CD14-positive monocyte (primary cell): Measurements from ENCODE around the gene ZBP1. TPM values are rescaled to one million over a fixed set of nuclear protein-coding genes. Genes with fewer than 3 reads are reported as not detected.

ENCODE experiments used
- DNase-seq, 3 donors: peaks; one replicate each; pipeline ENCODE4 v3.0.0-alpha.2; 2011 to 2022
- H2AFZ ChIP-seq: 2 replicates; pipeline ENCODE4 v1.6.0; 2012; ENCODE audit warnings: mild to moderate bottlenecking, low read depth, low read length, inconsistent platforms; ENCODE audit not compliant: insufficient read depth, poor library complexity, severe bottlenecking
- H3K27ac ChIP-seq, 2 donors: 1 replicate in 1 of 2; 2 replicates in 1 of 2; pipeline ENCODE4 v1.5.1; 2012 to 2013; ENCODE audit warnings: low read length in 2 of 2, control low read depth in 1 of 2, inconsistent platforms in 1 of 2, low read depth in 1 of 2, mild to moderate bottlenecking in 1 of 2
- H3K27me3 ChIP-seq, 2 donors: one replicate each; pipeline versions ENCODE4 v1.6.0 to v1.6.1; 2011 to 2013; ENCODE audit warnings: low read length in 2 of 2; ENCODE audit not compliant: control insufficient read depth in 2 of 2, insufficient read depth in 2 of 2
- H3K36me3 ChIP-seq, 2 donors: replicated peaks in 1 of 2; 1 replicate in 1 of 2; 2 replicates in 1 of 2; pipeline versions ENCODE4 v1.5.1 to v1.6.1; 2012 to 2013; ENCODE audit warnings: low read length in 2 of 2, control low read depth in 1 of 2, inconsistent platforms in 1 of 2, mild to moderate bottlenecking in 1 of 2; ENCODE audit not compliant: insufficient read depth in 2 of 2, control insufficient read depth in 1 of 2
- H3K4me1 ChIP-seq, 2 donors: 1 replicate in 1 of 2; 2 replicates in 1 of 2; pipeline versions ENCODE4 v1.5.1 to v1.6.1; 2012 to 2013; ENCODE audit warnings: low read length in 2 of 2, control low read depth in 1 of 2, inconsistent platforms in 1 of 2, mild to moderate bottlenecking in 1 of 2, moderate library complexity in 1 of 2; ENCODE audit not compliant: insufficient read depth in 2 of 2, control insufficient read depth in 1 of 2
- H3K4me2 ChIP-seq: replicated peaks from 2 replicates; pipeline ENCODE3; 2012; ENCODE audit warnings: low read length, moderate library complexity, mild to moderate bottlenecking; ENCODE audit not compliant: poor library complexity, severe bottlenecking; ENCODE audit errors: extremely low read depth
- H3K4me3 ChIP-seq, 3 experiments: fragments of 200-600 bp in 1 of 3; sonication (generic) in 1 of 3; replicated peaks in 1 of 3; 1 replicate in 2 of 3; 2 replicates in 1 of 3; pipeline ENCODE4 v1.5.1; 2011 to 2013; ENCODE audit warnings: low read length in 3 of 3, mild to moderate bottlenecking in 3 of 3, control low read depth in 2 of 3, low read depth in 2 of 3, inconsistent platforms in 1 of 3, moderate library complexity in 1 of 3
- H3K79me2 ChIP-seq: 2 replicates; pipeline ENCODE4 v1.6.0; 2012; ENCODE audit warnings: mild to moderate bottlenecking, control low read depth, inconsistent platforms, low read length, moderate library complexity; ENCODE audit not compliant: insufficient read depth
- H3K9ac ChIP-seq: 2 replicates; pipeline ENCODE4 v1.6.0; 2017; ENCODE audit warnings: low read length, mild to moderate bottlenecking; ENCODE audit not compliant: insufficient read depth, poor library complexity, severe bottlenecking
- H3K9me3 ChIP-seq, 2 donors: replicated peaks in 1 of 2; 1 replicate in 1 of 2; 2 replicates in 1 of 2; pipeline versions ENCODE4 v1.5.1 to v1.6.1; 2012 to 2013; ENCODE audit warnings: low read length in 2 of 2, control low read depth in 1 of 2; ENCODE audit not compliant: control insufficient read depth in 1 of 2, insufficient read depth in 1 of 2
- H4K20me1 ChIP-seq: 2 replicates; pipeline ENCODE4 v1.6.0; 2012; ENCODE audit warnings: mild to moderate bottlenecking, low read length, control low read depth, moderate library complexity; ENCODE audit not compliant: insufficient read depth
- H3K27ac Mint-ChIP-seq, 7 donors: one replicate each; pipeline ENCODE4 v1.8.0; 2020; ENCODE audit warnings: mild to moderate bottlenecking in 7 of 7, mixed read lengths in 7 of 7, moderate library complexity in 6 of 7, inconsistent platforms in 2 of 7
- H3K27me3 Mint-ChIP-seq, 3 donors: one replicate each; pipeline ENCODE4 v1.8.0; 2021 to 2022; ENCODE audit warnings: low read depth in 3 of 3, mild to moderate bottlenecking in 3 of 3, mixed read lengths in 3 of 3, moderate library complexity in 3 of 3, inconsistent platforms in 1 of 3
- H3K36me3 Mint-ChIP-seq, 2 donors: one replicate each; pipeline ENCODE4 v1.8.0; 2020; ENCODE audit warnings: mixed read lengths in 2 of 2, inconsistent platforms in 1 of 2, mild to moderate bottlenecking in 1 of 2
- H3K4me1 Mint-ChIP-seq: one replicate; pipeline ENCODE4 v1.8.0; 2020; ENCODE audit warnings: mild to moderate bottlenecking, mixed read lengths
- H3K4me3 Mint-ChIP-seq, 2 donors: one replicate each; pipeline ENCODE4 v1.8.0; 2020; ENCODE audit warnings: mild to moderate bottlenecking in 2 of 2, mixed read lengths in 2 of 2, moderate library complexity in 1 of 2
- H3K9me3 Mint-ChIP-seq, 7 donors: one replicate each; pipeline ENCODE4 v1.8.0; 2020 to 2022; ENCODE audit warnings: mixed read lengths in 7 of 7, mild to moderate bottlenecking in 6 of 7, moderate library complexity in 6 of 7, inconsistent platforms in 2 of 7
- WGBS: methylation state at CpG from one replicate; pipeline ENCODE4 v1.1.5; 2013; ENCODE audit warnings: missing lambda C conversion rate; ENCODE audit not compliant: insufficient coverage; 5-methylcytosine and 5-hydroxymethylcytosine counted together
- intact Hi-C, 2 donors: fragments of 100-400 bp; cut with micrococcal nuclease; formaldehyde crosslinking; loops; one replicate each; pipeline versions ENCODE4 v1.15.0 to v1.15.1; 2023
- polyA plus RNA-seq, 3 donors: library from polyadenylated mRNA; depleted of rRNA in 1 of 3; unstranded in 2 of 3; stranded (reverse) in 1 of 3; fragments of 300-500 nt in 2 of 3; fragments of >200 nt in 1 of 3; fragmentation: Illumina TruSeq in 2 of 3; gene quantifications; 1 replicate in 2 of 3; 2 replicates in 1 of 3; pipeline ENCODE4 v1.2.3, GENCODE V29; 2012 to 2021
- TF ChIP-seq, protein P1 (sequence below): fragments of 200-600 bp; IDR thresholded peaks from one replicate; pipeline ENCODE4 v1.8.0; 2022; ENCODE audit warnings: antibody characterized with exemption, mild to moderate bottlenecking

ZBP1 gene
- polyA plus RNA-seq, 3 donors, result 2.8 to 25.9 (median 3.0) TPM

DNA sequence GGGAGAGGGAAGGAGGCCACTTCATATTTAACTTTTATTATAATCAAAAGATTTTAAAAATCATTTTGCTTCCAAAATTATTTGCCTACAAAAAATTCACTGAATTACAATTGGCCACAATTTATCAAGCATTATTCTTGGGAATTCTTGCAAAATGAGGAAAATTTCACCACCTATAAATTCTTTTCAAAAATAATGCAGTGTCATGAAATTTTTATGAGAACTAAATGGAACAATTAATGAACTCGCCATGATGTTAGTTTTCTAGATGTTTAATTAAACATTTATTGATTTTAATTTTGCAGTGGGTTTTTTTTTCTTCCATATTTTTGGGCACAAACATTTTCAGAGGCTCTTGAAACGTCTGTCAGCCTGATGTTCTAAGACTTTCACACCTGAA is 5.8 kb upstream of the ZBP1 start:
- peaks cover 16 to 21% of the 10 kb centered on the region in 2 donors for H3K36me3 Mint-ChIP-seq
- DNase-seq, result no peak
- H3K9me3 ChIP-seq, result peaks cover 9 to 13% of the 10 kb centered on the region in 2 donors
- no peak overlapping the region for H3K4me3 Mint-ChIP-seq
- H3K9me3 Mint-ChIP-seq, result peaks cover 19 to 28% (median 21%) of the 10 kb centered on the region in 7 donors
- H3K27ac Mint-ChIP-seq, result peak overlapping the region in 2 of 7 donors; percentile 1 to 59
- H3K27me3 ChIP-seq, result no peaks in the 10 kb centered on the region
- H3K27ac ChIP-seq, result no peak overlapping the region
- no peak overlapping the region for H3K4me3 ChIP-seq
- peaks cover 20% of the 10 kb centered on the region for H3K79me2 ChIP-seq
- no peak overlapping the region for H3K4me2 ChIP-seq
- peaks cover 47 to 59% of the 10 kb centered on the region in 2 donors for H3K4me1 ChIP-seq
- no CpG with 5 or more reads among the region's 2 CpGs for WGBS
- intact Hi-C loops, result loop anchor here in 1 of 2 donors (5.0 to 10.0 kb wide), 3 partner anchors 89 to 251 kb away; partner anchors contain the start of gene PMEPA1
- TF ChIP-seq, protein P1, sequence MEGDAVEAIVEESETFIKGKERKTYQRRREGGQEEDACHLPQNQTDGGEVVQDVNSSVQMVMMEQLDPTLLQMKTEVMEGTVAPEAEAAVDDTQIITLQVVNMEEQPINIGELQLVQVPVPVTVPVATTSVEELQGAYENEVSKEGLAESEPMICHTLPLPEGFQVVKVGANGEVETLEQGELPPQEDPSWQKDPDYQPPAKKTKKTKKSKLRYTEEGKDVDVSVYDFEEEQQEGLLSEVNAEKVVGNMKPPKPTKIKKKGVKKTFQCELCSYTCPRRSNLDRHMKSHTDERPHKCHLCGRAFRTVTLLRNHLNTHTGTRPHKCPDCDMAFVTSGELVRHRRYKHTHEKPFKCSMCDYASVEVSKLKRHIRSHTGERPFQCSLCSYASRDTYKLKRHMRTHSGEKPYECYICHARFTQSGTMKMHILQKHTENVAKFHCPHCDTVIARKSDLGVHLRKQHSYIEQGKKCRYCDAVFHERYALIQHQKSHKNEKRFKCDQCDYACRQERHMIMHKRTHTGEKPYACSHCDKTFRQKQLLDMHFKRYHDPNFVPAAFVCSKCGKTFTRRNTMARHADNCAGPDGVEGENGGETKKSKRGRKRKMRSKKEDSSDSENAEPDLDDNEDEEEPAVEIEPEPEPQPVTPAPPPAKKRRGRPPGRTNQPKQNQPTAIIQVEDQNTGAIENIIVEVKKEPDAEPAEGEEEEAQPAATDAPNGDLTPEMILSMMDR, result no peak
- peaks cover 0 to 3% (median 0%) of the 10 kb centered on the region in 3 donors for H3K27me3 Mint-ChIP-seq
- no peak overlapping the region for H2AFZ ChIP-seq
- peaks cover 0 to 11% of the 10 kb centered on the region in 2 donors for H3K36me3 ChIP-seq
- H3K4me1 Mint-ChIP-seq, result peaks cover 51% of the 10 kb centered on the region
- no peaks in the 10 kb centered on the region for H4K20me1 ChIP-seq
- H3K9ac ChIP-seq, result no peak overlapping the region

DNA sequence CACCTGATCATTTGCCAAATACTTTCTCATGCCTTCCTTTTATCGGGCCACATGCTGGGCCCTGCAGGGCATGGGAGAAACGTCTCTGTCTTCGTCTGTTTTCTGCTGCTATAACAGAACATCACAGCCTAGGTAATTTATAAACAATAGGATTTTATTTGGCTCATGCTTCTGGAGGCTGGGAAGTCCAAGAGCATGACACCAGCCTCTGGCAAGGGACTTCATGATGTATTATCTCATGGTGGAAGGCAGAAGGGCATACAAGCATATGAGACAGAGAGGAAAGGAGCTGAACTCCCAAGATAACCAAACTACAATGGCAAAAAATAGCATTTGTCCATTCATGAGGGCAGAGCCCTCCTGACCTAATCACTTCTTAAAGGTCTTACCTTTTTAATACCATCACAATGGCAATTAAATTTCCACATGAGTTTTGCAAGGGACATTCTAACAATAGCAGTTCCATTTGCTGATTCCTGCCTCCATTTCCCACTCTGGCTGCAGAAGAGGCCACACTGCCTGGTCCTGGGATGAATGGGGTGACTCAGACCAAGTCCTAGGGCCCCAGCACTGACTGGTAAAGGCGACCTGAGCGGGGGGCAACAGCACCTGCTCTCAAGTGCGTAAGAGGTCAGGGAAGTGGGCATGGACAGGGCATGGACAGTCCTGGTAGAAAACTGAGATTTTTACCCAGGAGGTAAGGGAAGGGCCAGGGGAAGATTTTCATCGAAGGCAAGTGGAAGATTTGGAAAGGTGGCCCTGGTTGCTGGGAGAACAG is 5.1 kb upstream of the ZBP1 start:
- Mint-ChIP-seq H3K9me3 (peaks cover 19 to 26% (median 21%) of the 10 kb centered on the region in 7 donors), H3K4me1 (peaks cover 56% of the 10 kb centered on the region), H3K4me3 (no peak overlapping the region), H3K27ac (no peak overlapping the region), H3K36me3 (peaks cover 16 to 21% of the 10 kb centered on the region in 2 donors), H3K27me3 (peaks cover 0 to 3% (median 0%) of the 10 kb centered on the region in 3 donors)
- Histone ChIP-seq H3K79me2 (peaks cover 20% of the 10 kb centered on the region), H3K4me2 (no peak overlapping the region), H3K9ac (no peak overlapping the region), H3K4me1 (peaks cover 52 to 62% of the 10 kb centered on the region in 2 donors), H2AFZ (no peak overlapping the region), H3K4me3 (no peak overlapping the region), H3K36me3 (peaks cover 0 to 11% of the 10 kb centered on the region in 2 donors), H3K9me3 (peaks cover 9 to 13% of the 10 kb centered on the region in 2 donors), H4K20me1 (no peaks in the 10 kb centered on the region), H3K27ac (no peak overlapping the region), H3K27me3 (no peaks in the 10 kb centered on the region)
- no peak for DNase-seq
- WGBS, result 82% methylated on average over 3 of the region's 7 CpGs
- intact Hi-C loops, result loop anchor here in 1 of 2 donors (5.0 to 10.0 kb wide), 3 partner anchors 89 to 251 kb away; partner anchors contain the start of gene PMEPA1
- TF ChIP-seq, protein P1, result no peak
